ENCODE data around the gene KANK2. TPM values are rescaled to one million over a fixed set of nuclear protein-coding genes. Genes with fewer than 3 reads are reported as not detected.

Gene KANK2
- 132 and 258 TPM in 2 replicates for total RNA-seq

GRCh38 chr19:11197291-11198174, at the start of gene KANK2:
TSS of gene KANK2 (minus strand) at chr19:11197545. CDS start at chr19:11194511, 3,034 bp downstream.

GRCh38 chr19:11239377-11240000, 42.1 kb upstream of the KANK2 start, which contains the start of gene ANGPTL8:
TSS of gene ANGPTL8 (plus strand) at chr19:11239619. CDS start at chr19:11239638, 19 bp downstream.

GRCh38 chr19:11155373-11156120, 41.8 kb downstream of the KANK2 start, which contains the start of gene SPC24:
TSS of gene SPC24 (minus strand) at chr19:11155782. CDS start at chr19:11155776, 6 bp downstream.

Other genes with a start within 250 kb of the KANK2 start
- 131 and 139 TPM in 2 replicates for gene SMARCA4, start 236.5 kb downstream of the KANK2 start, total RNA-seq
- 154 and 214 TPM in 2 replicates for gene LDLR, start 108.1 kb downstream of the KANK2 start, total RNA-seq
- gene SPC24, start 41.8 kb downstream of the KANK2 start, total RNA-seq = 7.4 and 71.4 TPM in 2 replicates
- not detected in 2 replicates for gene ANGPTL8, start 42.1 kb upstream of the KANK2 start, total RNA-seq
- 18.7 and 52.5 TPM in 2 replicates for gene DOCK6, start 65.0 kb upstream of the KANK2 start, total RNA-seq
- not detected in 2 replicates for gene TSPAN16, start 98.6 kb upstream of the KANK2 start, total RNA-seq
- 6.2 and 13.3 TPM in 2 replicates for gene RAB3D, start 142.1 kb upstream of the KANK2 start, total RNA-seq
- gene TMEM205, start 148.7 kb upstream of the KANK2 start, total RNA-seq = 215 and 295 TPM in 2 replicates
- 4.4 and 9.5 TPM in 2 replicates for gene CCDC159, start 149.0 kb upstream of the KANK2 start, total RNA-seq
- 6.2 and 18.5 TPM in 2 replicates for gene PLPPR2, start 157.9 kb upstream of the KANK2 start, total RNA-seq
- gene SWSAP1, start 177.1 kb upstream of the KANK2 start, total RNA-seq = 1.6 and 4.2 TPM in 2 replicates
- 4.9 and 10.9 TPM in 2 replicates for gene EPOR, start 186.8 kb upstream of the KANK2 start, total RNA-seq
- 0.16 and 1.0 TPM in 2 replicates for gene RGL3, start 221.8 kb upstream of the KANK2 start, total RNA-seq
- gene ODAD3, start 237.6 kb upstream of the KANK2 start, total RNA-seq = 0.16 TPM in 1 of 2 replicates, not detected in the other
- 208 and 334 TPM in 2 replicates for gene PRKCSH, start 238.1 kb upstream of the KANK2 start, total RNA-seq